ENCODE measurements around the gene CRK. TPM values are rescaled to one million over a fixed set of nuclear protein-coding genes. Genes with fewer than 3 reads are reported as not detected.
"Not testable (repeated sequence)": the region's sequence is repeated elsewhere in the genome, so short reads cannot be mapped to it uniquely, and the experiment has no call there.

The CRK gene
- total and polyA plus RNA-seq, 7 donors: 33.6 to 88.7 (median 67.7) TPM

- TF ChIP-seq POLR2AphosphoS5 (IDR thresholded peaks at IDR 0.05) (no peak), CTCF (IDR thresholded peaks at IDR 0.05) (no peak)
- Histone ChIP-seq H3K4me1 (peaks cover 0 to 18% (median 11%) of the 10 kb centered on the region in 4 donors), H3K27me3 (no peaks in the 10 kb centered on the region), H3K9me3 (no peaks in the 10 kb centered on the region), H3K4me3 (no peak overlapping the region), H3K27ac (no peak overlapping the region), H3K36me3 (peaks cover 10 to 59% (median 15%) of the 10 kb centered on the region in 4 donors)
- no peak for DNase-seq
- 95 to 98% methylated on average over 11 of the region's 11 CpGs for WGBS, 2 donors
- intact Hi-C loops (cut with DNase I): no loop called here
Measured at GRCh38 chr17:1420163-1420562, 35.9 kb downstream of the CRK start.

- H3K27me3 ChIP-seq; H3K9me3 ChIP-seq; H3K4me3 ChIP-seq; H3K27ac ChIP-seq; intact Hi-C loops (cut with DNase I); DNase-seq: not testable (repeated sequence)
- peaks cover 0 to 12% (median 11%) of the 10 kb centered on the region in 4 donors for H3K4me1 ChIP-seq
- 83 to 91% methylated on average over 10 of the region's 10 CpGs for WGBS, 2 donors
- peaks cover 10 to 46% (median 15%) of the 10 kb centered on the region in 4 donors for H3K36me3 ChIP-seq
Measured at GRCh38 chr17:1418476-1418875, 37.6 kb downstream of the CRK start.

GRCh38 chr17:1416414-1416813 lies 39.6 kb downstream of the CRK start:
- intact Hi-C loops (cut with DNase I): no loop called here
- no peaks in the 10 kb centered on the region for H3K27me3 ChIP-seq
- TF ChIP-seq POLR2AphosphoS5 (IDR thresholded peaks at IDR 0.05) (no peak), POLR2A (IDR thresholded peaks at IDR 0.05) (no peak), CTCF (IDR thresholded peaks at IDR 0.05) (no peak), EP300 (IDR thresholded peaks at IDR 0.05) (no peak)
- peaks cover 0 to 28% (median 7%) of the 10 kb centered on the region in 4 donors for H3K36me3 ChIP-seq
- no peak overlapping the region for H3K27ac ChIP-seq
- no peak for DNase-seq
- no peak overlapping the region for H3K4me3 ChIP-seq
- no peaks in the 10 kb centered on the region for H3K9me3 ChIP-seq
- H3K4me1 ChIP-seq: peaks cover 0 to 7% (median 4%) of the 10 kb centered on the region in 4 donors
- 95 to 98% methylated on average over 5 of the region's 5 CpGs for WGBS, 2 donors

GRCh38 chr17:1414634-1415033 lies 41.4 kb downstream of the CRK start:
- H3K36me3 ChIP-seq: peaks cover 0 to 10% (median under 1%) of the 10 kb centered on the region in 4 donors
- no peak overlapping the region for H3K4me3 ChIP-seq
- H3K4me1 ChIP-seq: peaks cover 0 to 7% (median 4%) of the 10 kb centered on the region in 4 donors
- no peaks in the 10 kb centered on the region for H3K27me3 ChIP-seq
- TF ChIP-seq POLR2AphosphoS5 (IDR thresholded peaks at IDR 0.05): no peak
- no peak for TF ChIP-seq CTCF (IDR thresholded peaks at IDR 0.05)
- no peak for TF ChIP-seq POLR2A (IDR thresholded peaks at IDR 0.05)
- TF ChIP-seq EP300 (IDR thresholded peaks at IDR 0.05): no peak
- no peak overlapping the region for H3K27ac ChIP-seq
- intact Hi-C loops (cut with DNase I): no loop called here
- WGBS, 2 donors: 85 to 89% methylated on average over 10 of the region's 10 CpGs
- no peaks in the 10 kb centered on the region for H3K9me3 ChIP-seq
- DNase-seq: no peak

GRCh38 chr17:1414001-1414574 lies 41.9 kb downstream of the CRK start:
- intact Hi-C loops (cut with DNase I): no loop called here
- H3K27ac ChIP-seq: no peak overlapping the region
- no peaks in the 10 kb centered on the region for H3K9me3 ChIP-seq
- H3K27me3 ChIP-seq: no peaks in the 10 kb centered on the region
- peaks cover 0 to 8% (median 0%) of the 10 kb centered on the region in 4 donors for H3K36me3 ChIP-seq
- peaks cover 0 to 7% (median 4%) of the 10 kb centered on the region in 4 donors for H3K4me1 ChIP-seq
- DNase-seq: no peak
- 85 to 88% methylated on average over 9 of the region's 9 CpGs for WGBS, 2 donors
- TF ChIP-seq POLR2A (IDR thresholded peaks at IDR 0.05) (no peak), POLR2AphosphoS5 (IDR thresholded peaks at IDR 0.05) (no peak), EP300 (IDR thresholded peaks at IDR 0.05) (no peak), CTCF (IDR thresholded peaks at IDR 0.05) (no peak)
- H3K4me3 ChIP-seq: no peak overlapping the region

Measured in sigmoid colon (tissue), 7 donors.